Astrocyte (in vitro differentiated cells and primary cell): Measurements from ENCODE around the gene PLXDC1. TPM values are rescaled to one million over a fixed set of nuclear protein-coding genes. Genes with fewer than 3 reads are reported as not detected.
A peak's percentile ranks its signal among the peaks of the same experiment; 100 is the strongest.

ENCODE experiments used
- DNase-seq: peaks from one replicate; pipeline ENCODE4 v3.0.0-alpha.2; 2010; ENCODE audit warnings: low read depth
- FAIRE-seq: peaks from 2 replicates; lab custom pipeline; 2011; peaks lifted over from hg19 to GRCh38; lab: Jason Lieb, UNC
- H2AFZ ChIP-seq: 2 replicates; pipeline ENCODE4 v1.6.0; 2012; ENCODE audit warnings: low read depth, low read length, inconsistent platforms
- H3K27ac ChIP-seq: 2 replicates; pipeline ENCODE4 v1.5.1; 2011; ENCODE audit warnings: low read depth, low read length, inconsistent platforms
- H3K27me3 ChIP-seq: 2 replicates; pipeline ENCODE4 v1.6.0; 2011; ENCODE audit warnings: low read length, inconsistent platforms; ENCODE audit not compliant: insufficient read depth
- H3K36me3 ChIP-seq: 2 replicates; pipeline ENCODE4 v1.5.1; 2011; ENCODE audit warnings: low read length, inconsistent platforms; ENCODE audit not compliant: insufficient read depth
- H3K4me1 ChIP-seq: 2 replicates; pipeline ENCODE4 v1.5.1; 2011; ENCODE audit warnings: low read length, inconsistent platforms; ENCODE audit not compliant: insufficient read depth
- H3K4me2 ChIP-seq: 2 replicates; pipeline ENCODE4 v1.6.0; 2012; ENCODE audit warnings: low read length, inconsistent platforms
- H3K4me3 ChIP-seq: 2 replicates; pipeline ENCODE4 v1.5.1; 2011; ENCODE audit warnings: low read depth, mild to moderate bottlenecking, low read length, inconsistent platforms; ENCODE audit not compliant: insufficient read depth
- H3K79me2 ChIP-seq: 2 replicates; pipeline ENCODE4 v1.6.0; 2012; ENCODE audit warnings: mild to moderate bottlenecking, low read length, inconsistent platforms; ENCODE audit not compliant: insufficient read depth
- H3K9ac ChIP-seq: 2 replicates; pipeline ENCODE4 v1.6.0; 2012; ENCODE audit warnings: mild to moderate bottlenecking, low read length, inconsistent platforms
- H3K9me3 ChIP-seq: 2 replicates; pipeline ENCODE4 v1.5.1; 2012; ENCODE audit warnings: low read depth, mild to moderate bottlenecking, low read length, inconsistent platforms; ENCODE audit not compliant: insufficient read depth
- H4K20me1 ChIP-seq: 2 replicates; pipeline ENCODE4 v1.6.0; 2012; ENCODE audit warnings: low read length, inconsistent platforms; ENCODE audit not compliant: insufficient read depth
- H3K27ac Mint-ChIP-seq: one replicate; pipeline ENCODE4 v1.8.0; 2021; ENCODE audit warnings: mild to moderate bottlenecking, mixed read lengths; ENCODE audit not compliant: unreplicated experiment
- H3K27me3 Mint-ChIP-seq: one replicate; pipeline ENCODE4 v1.8.0; 2021; ENCODE audit warnings: low read depth, mixed read lengths; ENCODE audit not compliant: unreplicated experiment
- H3K36me3 Mint-ChIP-seq: one replicate; pipeline ENCODE4 v1.8.0; 2021; ENCODE audit warnings: low read depth, mixed read lengths; ENCODE audit not compliant: unreplicated experiment
- H3K4me1 Mint-ChIP-seq: one replicate; pipeline ENCODE4 v1.8.0; 2021; ENCODE audit warnings: low read depth, mixed read lengths; ENCODE audit not compliant: unreplicated experiment
- H3K4me3 Mint-ChIP-seq: one replicate; pipeline ENCODE4 v1.8.0; 2021; ENCODE audit warnings: mild to moderate bottlenecking, moderate library complexity, mixed read lengths; ENCODE audit not compliant: unreplicated experiment
- H3K9me3 Mint-ChIP-seq: one replicate; pipeline ENCODE4 v1.8.0; 2021; ENCODE audit warnings: mild to moderate bottlenecking, mixed read lengths; ENCODE audit not compliant: unreplicated experiment
- EZH2 ChIP-seq: IDR thresholded peaks from 2 replicates; pipeline ENCODE4 v1.6.1; 2012; ENCODE audit warnings: mild to moderate bottlenecking, low read length, inconsistent platforms; ENCODE audit not compliant: insufficient read depth
- total RNA-seq: library from RNA; stranded (reverse); gene quantifications from 2 replicates; pipeline ENCODE4 v1.2.1, GENCODE V29; 2021
- TF ChIP-seq, protein P1 (sequence below): IDR thresholded peaks from 2 replicates; pipeline ENCODE4 v1.5.1; 2011; ENCODE audit warnings: low read depth, mild to moderate bottlenecking, inconsistent platforms, low read length, moderate library complexity; ENCODE audit not compliant: insufficient read depth

The PLXDC1 gene
- total RNA-seq, 1 donor from 2014 or later, result 8.9 TPM

GRCh38 chr17:39138431-39139160 lies 12.8 kb downstream of the PLXDC1 start:
- FAIRE-seq (no peak), DNase-seq (peak; percentile 47)
- Histone ChIP-seq H3K4me1 (peaks cover 25% of the 10 kb centered on the region), H3K9me3 (no peaks in the 10 kb centered on the region), H3K9ac (peak overlapping the region; percentile 44), H2AFZ (peak overlapping the region; percentile 62), H4K20me1 (no peaks in the 10 kb centered on the region), H3K4me2 (peak overlapping the region; percentile 80), H3K36me3 (no peaks in the 10 kb centered on the region), H3K79me2 (no peaks in the 10 kb centered on the region), H3K4me3 (no peak overlapping the region), H3K27me3 (no peaks in the 10 kb centered on the region), H3K27ac (peak overlapping the region; percentile 78)
- TF ChIP-seq, protein P1, sequence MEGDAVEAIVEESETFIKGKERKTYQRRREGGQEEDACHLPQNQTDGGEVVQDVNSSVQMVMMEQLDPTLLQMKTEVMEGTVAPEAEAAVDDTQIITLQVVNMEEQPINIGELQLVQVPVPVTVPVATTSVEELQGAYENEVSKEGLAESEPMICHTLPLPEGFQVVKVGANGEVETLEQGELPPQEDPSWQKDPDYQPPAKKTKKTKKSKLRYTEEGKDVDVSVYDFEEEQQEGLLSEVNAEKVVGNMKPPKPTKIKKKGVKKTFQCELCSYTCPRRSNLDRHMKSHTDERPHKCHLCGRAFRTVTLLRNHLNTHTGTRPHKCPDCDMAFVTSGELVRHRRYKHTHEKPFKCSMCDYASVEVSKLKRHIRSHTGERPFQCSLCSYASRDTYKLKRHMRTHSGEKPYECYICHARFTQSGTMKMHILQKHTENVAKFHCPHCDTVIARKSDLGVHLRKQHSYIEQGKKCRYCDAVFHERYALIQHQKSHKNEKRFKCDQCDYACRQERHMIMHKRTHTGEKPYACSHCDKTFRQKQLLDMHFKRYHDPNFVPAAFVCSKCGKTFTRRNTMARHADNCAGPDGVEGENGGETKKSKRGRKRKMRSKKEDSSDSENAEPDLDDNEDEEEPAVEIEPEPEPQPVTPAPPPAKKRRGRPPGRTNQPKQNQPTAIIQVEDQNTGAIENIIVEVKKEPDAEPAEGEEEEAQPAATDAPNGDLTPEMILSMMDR, result no peak
- TF ChIP-seq EZH2, result no peak
- Mint-ChIP-seq H3K27ac (peak overlapping the region; percentile 94), H3K36me3 (peaks cover 5% of the 10 kb centered on the region), H3K27me3 (no peaks in the 10 kb centered on the region), H3K4me1 (peaks cover 20% of the 10 kb centered on the region), H3K4me3 (peak overlapping the region; percentile 11), H3K9me3 (peaks cover 2% of the 10 kb centered on the region)

DNA sequence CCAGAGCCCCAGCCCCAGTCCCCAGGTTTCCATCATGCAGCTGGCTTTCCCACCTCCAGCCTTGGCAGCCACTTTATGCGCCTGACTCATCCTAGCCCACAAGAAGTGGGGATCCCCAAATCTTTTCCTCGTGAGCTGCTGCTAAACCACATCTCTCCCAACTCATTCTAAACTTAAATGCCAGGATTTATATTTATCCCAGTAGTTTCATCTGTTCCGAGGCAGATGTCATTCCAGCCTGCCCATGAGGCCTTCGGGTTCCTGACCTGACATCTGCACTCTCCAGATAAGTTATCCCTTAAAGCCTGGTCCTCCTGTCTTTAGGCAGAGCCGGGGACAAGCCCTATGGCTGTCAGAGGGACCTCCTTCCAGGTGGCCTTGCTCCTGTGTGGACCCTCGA lies 16.6 kb downstream of the PLXDC1 start:
- no peaks in the 10 kb centered on the region for H3K36me3 ChIP-seq
- Mint-ChIP-seq H3K4me1 (peaks cover 30% of the 10 kb centered on the region), H3K27ac (no peak overlapping the region), H3K9me3 (peaks cover 2% of the 10 kb centered on the region), H3K4me3 (no peak overlapping the region), H3K27me3 (no peaks in the 10 kb centered on the region), H3K36me3 (peaks cover 2% of the 10 kb centered on the region)
- no peak for TF ChIP-seq EZH2
- TF ChIP-seq, protein P1, result no peak
- no peak overlapping the region for H3K4me3 ChIP-seq
- no peaks in the 10 kb centered on the region for H3K79me2 ChIP-seq
- H3K27ac ChIP-seq, result no peak overlapping the region
- no peaks in the 10 kb centered on the region for H3K9me3 ChIP-seq
- H2AFZ ChIP-seq, result no peak overlapping the region
- no peak overlapping the region for H3K9ac ChIP-seq
- no peak overlapping the region for H3K4me2 ChIP-seq
- FAIRE-seq (no peak), DNase-seq (peak; percentile 61)
- H3K27me3 ChIP-seq, result no peaks in the 10 kb centered on the region
- H3K4me1 ChIP-seq, result peaks cover 30% of the 10 kb centered on the region
- H4K20me1 ChIP-seq, result no peaks in the 10 kb centered on the region

- Histone ChIP-seq H3K27ac (no peak overlapping the region), H3K4me2 (peak overlapping the region; percentile 42)
These were observed 19.2 kb downstream of the PLXDC1 start for GRCh38 chr17:39132192-39132610.

More at GRCh38 chr17:39132192-39132610, 19.2 kb downstream of the PLXDC1 start:
- Mint-ChIP-seq H3K9me3 (peaks cover 2% of the 10 kb centered on the region), H3K27me3 (no peaks in the 10 kb centered on the region), H3K4me3 (peak overlapping the region; percentile 0), H3K4me1 (peaks cover 14% of the 10 kb centered on the region), H3K27ac (peak overlapping the region; percentile 75), H3K36me3 (peaks cover 2% of the 10 kb centered on the region)
- Histone ChIP-seq H3K27me3 (no peaks in the 10 kb centered on the region), H3K4me1 (peaks cover 12% of the 10 kb centered on the region), H3K79me2 (no peaks in the 10 kb centered on the region), H3K9me3 (no peaks in the 10 kb centered on the region), H3K36me3 (no peaks in the 10 kb centered on the region), H3K9ac (no peak overlapping the region), H2AFZ (peak overlapping the region; percentile 49), H3K4me3 (no peak overlapping the region), H4K20me1 (no peaks in the 10 kb centered on the region)
- no peak for TF ChIP-seq EZH2
- TF ChIP-seq, protein P1, result no peak
- DNase-seq, result peak; percentile 66
- FAIRE-seq, result peak; percentile 45
